Loucy (cell line): ENCODE measurements around the gene DLX3.

ENCODE experiments used
- H2AFZ ChIP-seq: fragments of 200-600 bp; sonication (generic); 2 replicates; pipeline ENCODE4 v1.6.0; 2016; ENCODE audit warnings: antibody characterized with exemption, mild to moderate bottlenecking, low read length, moderate library complexity
- H3F3A ChIP-seq: fragments of 200-600 bp; 2 replicates; pipeline ENCODE4 v1.6.0; 2016; ENCODE audit warnings: antibody characterized with exemption, low read depth, mild to moderate bottlenecking
- H3K27me3 ChIP-seq: fragments of 200-600 bp; sonication (generic); 2 replicates; pipeline ENCODE4 v1.6.1; 2014; ENCODE audit warnings: low read length, mild to moderate bottlenecking; ENCODE audit not compliant: insufficient read depth, poor library complexity, severe bottlenecking
- H3K36me3 ChIP-seq: fragments of 200-600 bp; sonication (generic); 2 replicates; pipeline ENCODE4 v1.6.1; 2016; ENCODE audit warnings: low read length; ENCODE audit not compliant: insufficient read depth
- H3K4me1 ChIP-seq: fragments of 200-600 bp; sonication (generic); 2 replicates; pipeline ENCODE4 v1.5.1; 2014; ENCODE audit warnings: low read length, mild to moderate bottlenecking; ENCODE audit not compliant: insufficient read depth, poor library complexity, severe bottlenecking
- H3K4me2 ChIP-seq: fragments of 200-600 bp; sonication (generic); 2 replicates; pipeline ENCODE4 v1.6.0; 2014; ENCODE audit warnings: antibody characterized with exemption, low read length, low read depth, mild to moderate bottlenecking; ENCODE audit not compliant: poor library complexity, severe bottlenecking
- H3K4me3 ChIP-seq: fragments of 200-600 bp; sonication (generic); 2 replicates; pipeline ENCODE4 v1.5.1; 2014; ENCODE audit warnings: low read length, mild to moderate bottlenecking, mixed read lengths; ENCODE audit not compliant: poor library complexity, severe bottlenecking
- H3K79me2 ChIP-seq: fragments of 200-600 bp; sonication (generic); 2 replicates; pipeline ENCODE4 v1.6.1; 2014; ENCODE audit warnings: low read length; ENCODE audit not compliant: insufficient read depth
- H3K9ac ChIP-seq: fragments of 200-600 bp; sonication (generic); 2 replicates; pipeline ENCODE4 v1.6.0; 2014; ENCODE audit warnings: mild to moderate bottlenecking, low read depth, low read length, moderate library complexity; ENCODE audit not compliant: poor library complexity, severe bottlenecking
- H3K9me2 ChIP-seq: fragments of 200-600 bp; sonication (generic); replicated peaks from 2 replicates; pipeline ENCODE4 v1.6.1; 2016; ENCODE audit warnings: low read depth, low read length, mixed read lengths
- H3K9me3 ChIP-seq: fragments of 200-600 bp; sonication (generic); 2 replicates; pipeline ENCODE4 v1.6.1; 2014; ENCODE audit warnings: mild to moderate bottlenecking, antibody characterized with exemption, low read length, low read depth; ENCODE audit not compliant: insufficient read depth
- H4K20me1 ChIP-seq: fragments of 200-600 bp; sonication (generic); 2 replicates; pipeline ENCODE4 v1.6.0; 2014; ENCODE audit warnings: antibody characterized with exemption, low read length, mild to moderate bottlenecking; ENCODE audit not compliant: insufficient read depth, poor library complexity, severe bottlenecking
- CTCF ChIP-seq: fragments of 200-600 bp; sonication (generic); conservative IDR thresholded peaks from 2 replicates; pipeline ENCODE4 v1.5.1; 2014; ENCODE audit warnings: mild to moderate bottlenecking, antibody characterized with exemption, low read length
- EZH2phosphoT487 ChIP-seq: fragments of 200-600 bp; IDR thresholded peaks from 2 replicates; pipeline ENCODE4 v1.6.1; 2018; ENCODE audit warnings: antibody characterized with exemption, mild to moderate bottlenecking, moderate library complexity, borderline replicate concordance

Gene DLX3

GRCh38 chr17:50020841-50021599, 26.0 kb upstream of the DLX3 start:
- Histone ChIP-seq H3K9me3 (no peaks in the 10 kb centered on the region), H2AFZ (no peak overlapping the region)

GRCh38 chr17:50018909-50019308, 23.9 kb upstream of the DLX3 start:
- no peaks in the 10 kb centered on the region for H3K79me2 ChIP-seq

More at GRCh38 chr17:50020841-50021599, 26.0 kb upstream of the DLX3 start:
- Histone ChIP-seq H3K79me2 (no peaks in the 10 kb centered on the region), H3K4me1 (no peaks in the 10 kb centered on the region), H3K27me3 (no peaks in the 10 kb centered on the region), H3K9me2 (no peaks in the 10 kb centered on the region), H3F3A (peaks cover 14% of the 10 kb centered on the region), H3K9ac (no peak overlapping the region), H3K4me2 (no peak overlapping the region), H3K36me3 (no peaks in the 10 kb centered on the region), H4K20me1 (no peaks in the 10 kb centered on the region), H3K4me3 (no peak overlapping the region)
- no peak for TF ChIP-seq CTCF
- no peak for TF ChIP-seq EZH2phosphoT487

GRCh38 chr17:50015146-50015545, 20.1 kb upstream of the DLX3 start:
- Histone ChIP-seq H3K4me1 (no peaks in the 10 kb centered on the region), H3K27me3 (no peaks in the 10 kb centered on the region), H2AFZ (no peak overlapping the region), H4K20me1 (no peaks in the 10 kb centered on the region), H3K9me2 (no peaks in the 10 kb centered on the region), H3K4me2 (no peak overlapping the region), H3K9me3 (peaks cover 15% of the 10 kb centered on the region; the same call in 1 of the 2 replicates), H3K9ac (no peak overlapping the region), H3K79me2 (no peaks in the 10 kb centered on the region), H3K36me3 (no peaks in the 10 kb centered on the region), H3K4me3 (no peak overlapping the region), H3F3A (no peaks in the 10 kb centered on the region)
- TF ChIP-seq CTCF: no peak
- TF ChIP-seq EZH2phosphoT487: no peak

More at GRCh38 chr17:50018909-50019308, 23.9 kb upstream of the DLX3 start:
- Histone ChIP-seq H3K9me2 (no peaks in the 10 kb centered on the region), H3K4me3 (no peak overlapping the region), H3K9ac (no peak overlapping the region), H3K9me3 (peaks cover 10% of the 10 kb centered on the region; the same call in 1 of the 2 replicates), H2AFZ (no peak overlapping the region), H4K20me1 (no peaks in the 10 kb centered on the region), H3F3A (peaks cover 5% of the 10 kb centered on the region), H3K36me3 (no peaks in the 10 kb centered on the region), H3K27me3 (no peaks in the 10 kb centered on the region), H3K4me2 (no peak overlapping the region), H3K4me1 (no peaks in the 10 kb centered on the region)
- no peak for TF ChIP-seq EZH2phosphoT487
- TF ChIP-seq CTCF: no peak
